K562 (cell line): ENCODE measurements around the gene CELA1. TPM values are rescaled to one million over a fixed set of nuclear protein-coding genes. Genes with fewer than 3 reads are reported as not detected.

ENCODE experiments used
- ATAC-seq: fragments of 200-7000 bp; cut with Tn5 transposase; 3 replicates; pipeline ENCODE4 v1.9.1; 2020; ENCODE audit warnings: moderate library complexity
- BruUV-seq: library from RNA; stranded (reverse); fragments of 400-500 nt; replicated peaks from 2 replicates; lab custom pipeline; 2021; lab: Mats Ljungman, UMichigan
- CTCF ChIA-PET: fragments of 300-600 bp; formaldehyde crosslinking; extraction: SDS; loops from one replicate; lab custom pipeline; 2021; ENCODE audit warnings: low intra/inter-chr PET ratio; lab: Yijun Ruan, JAX
- POLR2A ChIA-PET: fragments of 300-600, 350-650 bp; sonication (Branson Sonifier 250); formaldehyde crosslinking; extraction: SDS; loops from one replicate; lab custom pipeline; 2021; ENCODE audit warnings: antibody characterized with exemption, inconsistent platforms; lab: Yijun Ruan, JAX
- DNase-seq, 4 experiments: peaks; one replicate each; pipeline versions ENCODE4 v3.0.0 to v3.0.0-alpha.2; 2011 to 2018; ENCODE audit warnings: low spot score in 3 of 4, mixed read lengths in 3 of 4; ENCODE audit errors: extremely low read depth in 1 of 4
- FAIRE-seq: peaks from 2 replicates; lab custom pipeline; 2011; peaks lifted over from hg19 to GRCh38; lab: Jason Lieb, UNC
- H2AFZ ChIP-seq: 2 replicates; pipeline ENCODE4 v1.6.0; 2011; ENCODE audit warnings: low read depth, low read length, control low read depth, inconsistent platforms
- H3K27ac ChIP-seq: fragments of 200-600 bp; 3 replicates; pipeline ENCODE4 v1.8.0; 2011; ENCODE audit warnings: low read depth, mild to moderate bottlenecking, control low read depth, inconsistent platforms, low read length, moderate library complexity, mixed read lengths; ENCODE audit errors: extremely low read depth
- H3K27me3 ChIP-seq, 2 experiments: fragments of 300-600 bp in 1 of 2; 2 replicates in 1 of 2; 3 replicates in 1 of 2; pipeline versions ENCODE4 v1.6.0 to v1.8.0; 2011; ENCODE audit warnings: inconsistent platforms in 2 of 2, low read length in 2 of 2, mild to moderate bottlenecking in 1 of 2, mixed read lengths in 1 of 2, moderate library complexity in 1 of 2; ENCODE audit not compliant: control insufficient read depth in 2 of 2, insufficient read depth in 2 of 2
- H3K36me3 ChIP-seq: fragments of 300-600 bp; 3 replicates; pipeline ENCODE4 v1.8.0; 2011; ENCODE audit warnings: mild to moderate bottlenecking, low read length, inconsistent platforms; ENCODE audit not compliant: control insufficient read depth, insufficient read depth
- H3K4me1 ChIP-seq, 2 experiments: fragments of 200-600 bp in 1 of 2; replicated peaks in 1 of 2; 2 replicates in 1 of 2; 3 replicates in 1 of 2; pipeline versions ENCODE4 v1.5.1 to v1.8.0; 2011; ENCODE audit warnings: inconsistent platforms in 2 of 2, low read length in 2 of 2, mild to moderate bottlenecking in 1 of 2, mixed read lengths in 1 of 2, moderate library complexity in 1 of 2; ENCODE audit not compliant: control insufficient read depth in 2 of 2, insufficient read depth in 2 of 2
- H3K4me2 ChIP-seq: 2 replicates; pipeline ENCODE4 v1.6.1; 2011; ENCODE audit warnings: low read length, control low read depth, inconsistent platforms, mixed read lengths; ENCODE audit not compliant: insufficient read depth
- H3K4me3 ChIP-seq: fragments of 200-600 bp; sonication (generic), shearing (Covaris generic); 2 replicates; pipeline ENCODE4 v1.5.1; 2016; ENCODE audit warnings: control low read depth, inconsistent platforms
- H3K79me2 ChIP-seq: fragments of 200-600 bp; 3 replicates; pipeline ENCODE4 v1.8.0; 2011; ENCODE audit warnings: low read length, inconsistent platforms; ENCODE audit not compliant: control insufficient read depth, insufficient read depth
- H3K9ac ChIP-seq, 2 experiments: 2 replicates each; pipeline versions ENCODE4 v1.6.0 to v1.6.1; 2011; ENCODE audit warnings: low read depth in 2 of 2, low read length in 2 of 2, control low read depth in 1 of 2, inconsistent platforms in 1 of 2, mild to moderate bottlenecking in 1 of 2, mixed read lengths in 1 of 2; ENCODE audit not compliant: insufficient read depth in 1 of 2
- H3K9me1 ChIP-seq: one replicate; pipeline ENCODE4 v1.6.0; 2011; ENCODE audit warnings: inconsistent platforms, mild to moderate bottlenecking, low read length, moderate library complexity; ENCODE audit not compliant: control insufficient read depth, insufficient read depth
- H3K9me3 ChIP-seq: replicated peaks from 2 replicates; pipeline ENCODE4 v1.5.1; 2011; ENCODE audit warnings: low read depth, low read length, inconsistent platforms; ENCODE audit not compliant: control insufficient read depth, insufficient read depth
- H4K20me1 ChIP-seq: replicated peaks from 2 replicates; pipeline ENCODE4 v1.6.1; 2011; ENCODE audit warnings: low read length, inconsistent platforms, mixed read lengths; ENCODE audit not compliant: control insufficient read depth, insufficient read depth
- ADNP ChIP-seq: fragments of 200-800 bp; sonication (Bioruptor generic); IDR thresholded peaks from 2 replicates; pipeline ENCODE4 v1.6.1; 2016; ENCODE audit warnings: missing genetic modification characterization, missing compliant biosample characterization
- FOXA3 ChIP-seq, 2 experiments: fragments of 450-650 bp in 1 of 2; sonication (generic) in 1 of 2; formaldehyde crosslinking; IDR thresholded peaks in 1 of 2; conservative IDR thresholded peaks in 1 of 2; 2 replicates each; pipeline versions ENCODE4 v1.4.0 to v1.8.0; 2020 to 2022; ENCODE audit warnings: mild to moderate bottlenecking in 2 of 2, missing genetic modification reagents in 1 of 2
- L3MBTL2 ChIP-seq: fragments of 450-650 bp; IDR thresholded peaks from 2 replicates; pipeline ENCODE4 v1.6.1; 2016; ENCODE audit warnings: mild to moderate bottlenecking, moderate library complexity
- NEUROD1 ChIP-seq: fragments of 150-350 bp; IDR thresholded peaks from 2 replicates; pipeline ENCODE4 v1.6.1; 2014; ENCODE audit warnings: borderline replicate concordance, low read length, low read depth; ENCODE audit not compliant: partially characterized antibody
- TEAD1 ChIP-seq, 2 experiments: fragments of 450-650 bp in 1 of 2; sonication (generic) in 1 of 2; formaldehyde crosslinking; IDR thresholded peaks; 2 replicates each; pipeline versions ENCODE4 v1.4.0 to v1.8.0; 2020 to 2022; ENCODE audit warnings: mild to moderate bottlenecking in 2 of 2, missing genetic modification reagents in 1 of 2
- TEAD4 ChIP-seq, 2 experiments: sonication (generic) in 1 of 2; formaldehyde crosslinking in 1 of 2; IDR thresholded peaks; 2 replicates each; pipeline versions ENCODE4 v1.6.1 to v1.8.0; 2012 to 2022; ENCODE audit warnings: borderline replicate concordance in 1 of 2, inconsistent platforms in 1 of 2, low read length in 1 of 2, mild to moderate bottlenecking in 1 of 2, missing genetic modification reagents in 1 of 2
- TSC22D4 ChIP-seq: fragments of 450-650 bp; IDR thresholded peaks from 2 replicates; pipeline ENCODE4 v1.6.1; 2016; ENCODE audit warnings: missing genetic modification characterization, missing biosample characterization, control low read depth
- ZNF143 ChIP-seq: sonication (generic); formaldehyde crosslinking; IDR thresholded peaks from 2 replicates; pipeline ENCODE4 v1.9.0; 2022; ENCODE audit warnings: mild to moderate bottlenecking, missing genetic modification reagents
- WGBS: fragments of 100-300 bp; shearing (Covaris generic); methylation state at CpG from one replicate; pipeline ENCODE4 v1.1.6; 2016; ENCODE audit warnings: low coverage, mixed read lengths; ENCODE audit not compliant: insufficient coverage; ENCODE audit errors: missing lambda C conversion rate; 5-methylcytosine and 5-hydroxymethylcytosine counted together
- in situ Hi-C: fragments of 300-500 bp; cut with MboI; formaldehyde crosslinking; loops from 4 replicates; pipeline ENCODE4 v1.15.0; 2018; ENCODE audit warnings: inconsistent platforms, mixed read lengths
- intact Hi-C: fragments of 100-400 bp; cut with micrococcal nuclease; formaldehyde crosslinking; loops from 2 replicates; pipeline ENCODE4 v1.14.2; 2022
- polyA plus RNA-seq, 8 experiments: library from polyadenylated mRNA; depleted of rRNA in 4 of 8; stranded (reverse) in 5 of 8; unstranded in 3 of 8; fragments of >200 nt; fragmentation: Nextera tagmentation in 2 of 8; fragmentation: Illumina TruSeq in 1 of 8; extraction: Ambion mirVana in 2 of 8; extraction: Trizol in 1 of 8; gene quantifications; 2 replicates each; pipeline versions ENCODE4 v1.2.1 to v1.2.3, GENCODE V29; 2011 to 2014; ENCODE audit warnings: inconsistent platforms in 1 of 8, missing spikeins in 1 of 8
- total RNA-seq, 7 experiments: library from RNA; depleted of rRNA in 6 of 7; stranded (reverse); fragments of >200 nt in 6 of 7; fragmentation: Illumina TruSeq in 2 of 7; extraction: Trizol in 2 of 7; gene quantifications; 2 replicates each; pipeline versions ENCODE4 v1.2.1 to v1.2.3, GENCODE V29; 2011 to 2021; ENCODE audit warnings: low replicate concordance in 1 of 7
- TF ChIP-seq, protein P1 (sequence below): fragments of 450-650 bp; IDR thresholded peaks from 2 replicates; pipeline ENCODE4 v1.6.1; 2016; ENCODE audit warnings: mild to moderate bottlenecking, moderate library complexity
- TF ChIP-seq, protein P2 (sequence below): sonication (generic); formaldehyde crosslinking; IDR thresholded peaks from 2 replicates; pipeline ENCODE4 v1.9.0; 2022; ENCODE audit warnings: mild to moderate bottlenecking, missing genetic modification reagents

CELA1 gene
- total and polyA plus RNA-seq, 9 of the 15 experiments (the other 6 are each of a cell fraction or from before 2014, with no cell fraction given) = 0.06 to 0.27 (median 0.22) TPM; not detected in 6

DNA sequence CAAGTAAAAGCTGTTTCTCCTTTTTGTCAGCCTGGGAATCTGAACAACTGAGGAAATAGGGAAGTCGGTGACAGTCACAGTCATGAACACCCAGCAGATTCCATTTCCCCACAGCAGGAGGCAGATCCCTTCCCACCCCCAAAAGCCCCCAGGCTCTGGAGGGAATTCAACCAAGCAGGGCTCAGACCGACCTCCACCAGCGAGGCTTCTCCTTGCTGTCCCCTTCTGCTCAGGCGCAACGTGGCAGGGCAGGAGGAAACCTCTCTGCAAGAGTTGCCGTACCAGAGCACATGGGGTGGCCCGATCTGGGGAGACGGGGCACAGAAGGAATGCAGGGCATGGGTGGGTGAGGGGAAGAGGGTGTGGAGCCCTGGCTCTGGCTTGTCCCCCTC is 44.4 kb upstream of the CELA1 start:
- Histone ChIP-seq H3K4me2 (peak overlapping the region; percentile 79), H3K4me1 (peaks cover 45 to 46% of the 10 kb centered on the region in 2 experiments), H3K79me2 (no peaks in the 10 kb centered on the region), H3K9me3 (no peaks in the 10 kb centered on the region), H3K27me3 (no peaks in the 10 kb centered on the region), H3K9ac (peak overlapping the region; percentile 67 to 92), H3K27ac (peak overlapping the region; percentile 32; the same call in 1 of the 3 replicates), H3K36me3 (no peaks in the 10 kb centered on the region), H3K4me3 (peak overlapping the region; percentile 51), H2AFZ (peak overlapping the region; percentile 90), H3K9me1 (no peaks in the 10 kb centered on the region), H4K20me1 (no peaks in the 10 kb centered on the region)
- BruUV-seq = no TSS peak
- ChIA-PET CTCF (no interaction called here), POLR2A (interaction anchor here (1.5 kb wide), 1 partner anchor 17 kb away, joined by 3 read pairs; no protein-coding TSS in a partner anchor)
- ATAC-seq = peak; percentile 9
- 40% methylated on average over 8 of the region's 8 CpGs for WGBS
- peak; percentile 48 for FAIRE-seq
- in situ Hi-C loops = no loop called here
- peak in 1 of 4 experiments; percentile 28 for DNase-seq
- intact Hi-C loops = no loop called here
- TF ChIP-seq FOXA3 (CRISPR knock-in tag; conservative IDR thresholded peaks at IDR 0.05 in 1 of 2, IDR thresholded peaks at IDR 0.05 in 1 of 2) (peak in 1 of 2 experiments; percentile 60; a peak in 2 of 4 replicates), TEAD1 (CRISPR knock-in tag; IDR thresholded peaks at IDR 0.05) (peak in 1 of 2 experiments; percentile 61; a peak in 1 of 4 replicates), TEAD4 (IDR thresholded peaks at IDR 0.05; ENCODE audit: low read length) (no peak), TEAD4 (CRISPR knock-in tag; IDR thresholded peaks at IDR 0.05; ENCODE audit: borderline replicate concordance) (peak; percentile 71; the same call in 1 of the 2 replicates), ZNF143 (CRISPR knock-in tag) (peak; percentile 43; the same call in 1 of the 2 replicates), NEUROD1 (no peak), L3MBTL2 (peak; percentile 11; the same call in 1 of the 2 replicates), ADNP (tag) (no peak), TSC22D4 (tag) (no peak)
- TF ChIP-seq, protein P1, sequence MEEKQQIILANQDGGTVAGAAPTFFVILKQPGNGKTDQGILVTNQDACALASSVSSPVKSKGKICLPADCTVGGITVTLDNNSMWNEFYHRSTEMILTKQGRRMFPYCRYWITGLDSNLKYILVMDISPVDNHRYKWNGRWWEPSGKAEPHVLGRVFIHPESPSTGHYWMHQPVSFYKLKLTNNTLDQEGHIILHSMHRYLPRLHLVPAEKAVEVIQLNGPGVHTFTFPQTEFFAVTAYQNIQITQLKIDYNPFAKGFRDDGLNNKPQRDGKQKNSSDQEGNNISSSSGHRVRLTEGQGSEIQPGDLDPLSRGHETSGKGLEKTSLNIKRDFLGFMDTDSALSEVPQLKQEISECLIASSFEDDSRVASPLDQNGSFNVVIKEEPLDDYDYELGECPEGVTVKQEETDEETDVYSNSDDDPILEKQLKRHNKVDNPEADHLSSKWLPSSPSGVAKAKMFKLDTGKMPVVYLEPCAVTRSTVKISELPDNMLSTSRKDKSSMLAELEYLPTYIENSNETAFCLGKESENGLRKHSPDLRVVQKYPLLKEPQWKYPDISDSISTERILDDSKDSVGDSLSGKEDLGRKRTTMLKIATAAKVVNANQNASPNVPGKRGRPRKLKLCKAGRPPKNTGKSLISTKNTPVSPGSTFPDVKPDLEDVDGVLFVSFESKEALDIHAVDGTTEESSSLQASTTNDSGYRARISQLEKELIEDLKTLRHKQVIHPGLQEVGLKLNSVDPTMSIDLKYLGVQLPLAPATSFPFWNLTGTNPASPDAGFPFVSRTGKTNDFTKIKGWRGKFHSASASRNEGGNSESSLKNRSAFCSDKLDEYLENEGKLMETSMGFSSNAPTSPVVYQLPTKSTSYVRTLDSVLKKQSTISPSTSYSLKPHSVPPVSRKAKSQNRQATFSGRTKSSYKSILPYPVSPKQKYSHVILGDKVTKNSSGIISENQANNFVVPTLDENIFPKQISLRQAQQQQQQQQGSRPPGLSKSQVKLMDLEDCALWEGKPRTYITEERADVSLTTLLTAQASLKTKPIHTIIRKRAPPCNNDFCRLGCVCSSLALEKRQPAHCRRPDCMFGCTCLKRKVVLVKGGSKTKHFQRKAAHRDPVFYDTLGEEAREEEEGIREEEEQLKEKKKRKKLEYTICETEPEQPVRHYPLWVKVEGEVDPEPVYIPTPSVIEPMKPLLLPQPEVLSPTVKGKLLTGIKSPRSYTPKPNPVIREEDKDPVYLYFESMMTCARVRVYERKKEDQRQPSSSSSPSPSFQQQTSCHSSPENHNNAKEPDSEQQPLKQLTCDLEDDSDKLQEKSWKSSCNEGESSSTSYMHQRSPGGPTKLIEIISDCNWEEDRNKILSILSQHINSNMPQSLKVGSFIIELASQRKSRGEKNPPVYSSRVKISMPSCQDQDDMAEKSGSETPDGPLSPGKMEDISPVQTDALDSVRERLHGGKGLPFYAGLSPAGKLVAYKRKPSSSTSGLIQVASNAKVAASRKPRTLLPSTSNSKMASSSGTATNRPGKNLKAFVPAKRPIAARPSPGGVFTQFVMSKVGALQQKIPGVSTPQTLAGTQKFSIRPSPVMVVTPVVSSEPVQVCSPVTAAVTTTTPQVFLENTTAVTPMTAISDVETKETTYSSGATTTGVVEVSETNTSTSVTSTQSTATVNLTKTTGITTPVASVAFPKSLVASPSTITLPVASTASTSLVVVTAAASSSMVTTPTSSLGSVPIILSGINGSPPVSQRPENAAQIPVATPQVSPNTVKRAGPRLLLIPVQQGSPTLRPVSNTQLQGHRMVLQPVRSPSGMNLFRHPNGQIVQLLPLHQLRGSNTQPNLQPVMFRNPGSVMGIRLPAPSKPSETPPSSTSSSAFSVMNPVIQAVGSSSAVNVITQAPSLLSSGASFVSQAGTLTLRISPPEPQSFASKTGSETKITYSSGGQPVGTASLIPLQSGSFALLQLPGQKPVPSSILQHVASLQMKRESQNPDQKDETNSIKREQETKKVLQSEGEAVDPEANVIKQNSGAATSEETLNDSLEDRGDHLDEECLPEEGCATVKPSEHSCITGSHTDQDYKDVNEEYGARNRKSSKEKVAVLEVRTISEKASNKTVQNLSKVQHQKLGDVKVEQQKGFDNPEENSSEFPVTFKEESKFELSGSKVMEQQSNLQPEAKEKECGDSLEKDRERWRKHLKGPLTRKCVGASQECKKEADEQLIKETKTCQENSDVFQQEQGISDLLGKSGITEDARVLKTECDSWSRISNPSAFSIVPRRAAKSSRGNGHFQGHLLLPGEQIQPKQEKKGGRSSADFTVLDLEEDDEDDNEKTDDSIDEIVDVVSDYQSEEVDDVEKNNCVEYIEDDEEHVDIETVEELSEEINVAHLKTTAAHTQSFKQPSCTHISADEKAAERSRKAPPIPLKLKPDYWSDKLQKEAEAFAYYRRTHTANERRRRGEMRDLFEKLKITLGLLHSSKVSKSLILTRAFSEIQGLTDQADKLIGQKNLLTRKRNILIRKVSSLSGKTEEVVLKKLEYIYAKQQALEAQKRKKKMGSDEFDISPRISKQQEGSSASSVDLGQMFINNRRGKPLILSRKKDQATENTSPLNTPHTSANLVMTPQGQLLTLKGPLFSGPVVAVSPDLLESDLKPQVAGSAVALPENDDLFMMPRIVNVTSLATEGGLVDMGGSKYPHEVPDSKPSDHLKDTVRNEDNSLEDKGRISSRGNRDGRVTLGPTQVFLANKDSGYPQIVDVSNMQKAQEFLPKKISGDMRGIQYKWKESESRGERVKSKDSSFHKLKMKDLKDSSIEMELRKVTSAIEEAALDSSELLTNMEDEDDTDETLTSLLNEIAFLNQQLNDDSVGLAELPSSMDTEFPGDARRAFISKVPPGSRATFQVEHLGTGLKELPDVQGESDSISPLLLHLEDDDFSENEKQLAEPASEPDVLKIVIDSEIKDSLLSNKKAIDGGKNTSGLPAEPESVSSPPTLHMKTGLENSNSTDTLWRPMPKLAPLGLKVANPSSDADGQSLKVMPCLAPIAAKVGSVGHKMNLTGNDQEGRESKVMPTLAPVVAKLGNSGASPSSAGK = no peak
- TF ChIP-seq, protein P2, sequence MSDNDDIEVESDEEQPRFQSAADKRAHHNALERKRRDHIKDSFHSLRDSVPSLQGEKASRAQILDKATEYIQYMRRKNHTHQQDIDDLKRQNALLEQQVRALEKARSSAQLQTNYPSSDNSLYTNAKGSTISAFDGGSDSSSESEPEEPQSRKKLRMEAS (CRISPR knock-in tag) = peak; percentile 81
